NCI-H774 (cell line): ENCODE data around the gene PLCG1.

Source experiments
- DNase-seq: peaks from one replicate; lab custom pipeline; 2025; lab: John Stamatoyannopoulos, UW

PLCG1 gene

DNA sequence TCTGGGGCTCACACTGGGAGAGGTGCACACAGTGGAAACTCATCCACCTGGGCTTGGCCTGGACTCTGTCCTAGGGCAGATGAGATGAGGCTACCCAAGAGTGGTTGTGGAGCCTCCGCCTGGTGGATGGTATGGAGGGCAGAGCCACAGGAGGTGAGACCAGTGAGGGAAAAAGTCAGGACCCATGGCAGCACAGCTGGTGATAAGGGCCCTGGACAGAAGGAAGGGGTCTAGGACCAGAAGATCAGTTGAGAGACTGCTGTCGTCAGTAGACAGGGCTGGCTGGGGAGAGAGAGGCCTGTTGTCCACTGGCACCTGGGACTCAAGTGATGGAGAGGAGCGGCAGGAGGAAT, 29.8 kb downstream of the PLCG1 start:
- no peak for DNase-seq

- DNase-seq, result no peak
Measured at GRCh38 chr20:41167481-41168253, 30.3 kb downstream of the PLCG1 start.

DNA sequence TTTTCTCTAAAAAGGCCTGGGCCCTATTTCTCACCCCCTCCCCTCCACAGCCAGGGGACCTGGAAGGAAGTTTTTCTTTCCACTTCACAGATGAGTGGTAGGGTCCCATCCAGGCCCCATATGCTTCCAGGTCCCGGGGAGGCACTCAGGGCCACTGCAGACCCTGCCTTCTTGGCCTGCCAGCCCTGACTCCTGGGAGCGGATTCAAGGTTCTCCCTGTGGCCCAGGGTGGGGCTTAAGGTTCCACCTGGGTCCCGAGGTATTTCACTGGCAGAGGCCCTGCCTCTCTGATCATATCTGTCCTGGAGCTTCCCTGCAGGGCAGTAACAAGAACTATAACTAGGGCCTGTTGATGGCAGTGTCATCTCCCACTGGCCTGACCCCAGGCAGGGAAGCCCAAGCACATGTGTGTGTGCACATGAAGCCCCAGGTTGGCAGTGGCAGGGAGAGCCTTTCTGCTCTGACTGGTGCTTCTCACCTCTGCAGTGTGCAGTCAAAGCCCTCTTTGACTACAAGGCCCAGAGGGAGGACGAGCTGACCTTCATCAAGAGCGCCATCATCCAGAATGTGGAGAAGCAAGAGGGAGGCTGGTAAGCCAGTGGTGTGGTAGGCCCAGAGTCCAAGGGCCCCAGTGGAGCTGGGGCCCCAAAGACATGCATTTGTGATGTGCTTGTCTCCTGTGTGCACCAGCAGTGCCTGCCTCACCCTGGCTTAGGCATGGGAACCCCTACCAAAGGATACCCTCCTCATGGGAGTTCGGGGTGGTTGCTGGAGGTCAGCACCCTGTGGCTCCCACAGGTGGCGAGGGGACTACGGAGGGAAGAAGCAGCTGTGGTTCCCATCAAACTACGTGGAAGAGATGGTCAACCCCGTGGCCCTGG, 31.2 kb downstream of the PLCG1 start:
- DNase-seq, result no peak

DNA sequence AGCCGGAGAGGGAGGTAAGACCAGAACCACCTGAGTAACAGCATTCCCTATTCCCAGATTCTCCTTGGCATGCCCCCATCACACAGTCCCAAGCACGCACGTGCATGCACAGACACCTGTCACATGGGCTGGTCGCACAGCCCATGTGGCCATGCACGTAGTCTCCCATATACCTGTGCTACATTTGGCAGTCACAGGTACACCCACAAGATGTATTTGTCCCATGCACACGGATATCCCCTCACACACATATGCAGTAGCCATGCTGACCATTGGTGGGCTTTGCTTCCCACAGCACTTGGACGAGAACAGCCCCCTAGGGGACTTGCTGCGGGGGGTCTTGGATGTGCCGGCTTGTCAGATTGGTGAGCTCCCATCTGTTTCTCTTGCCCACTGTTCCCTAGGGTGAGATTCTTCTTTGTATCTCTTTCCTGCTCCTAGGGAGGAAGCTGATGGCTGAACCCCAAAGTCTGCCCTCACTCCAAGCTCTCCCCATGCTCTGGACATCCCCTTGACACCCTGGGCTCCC, 31.9 kb downstream of the PLCG1 start:
- DNase-seq, result no peak

DNA sequence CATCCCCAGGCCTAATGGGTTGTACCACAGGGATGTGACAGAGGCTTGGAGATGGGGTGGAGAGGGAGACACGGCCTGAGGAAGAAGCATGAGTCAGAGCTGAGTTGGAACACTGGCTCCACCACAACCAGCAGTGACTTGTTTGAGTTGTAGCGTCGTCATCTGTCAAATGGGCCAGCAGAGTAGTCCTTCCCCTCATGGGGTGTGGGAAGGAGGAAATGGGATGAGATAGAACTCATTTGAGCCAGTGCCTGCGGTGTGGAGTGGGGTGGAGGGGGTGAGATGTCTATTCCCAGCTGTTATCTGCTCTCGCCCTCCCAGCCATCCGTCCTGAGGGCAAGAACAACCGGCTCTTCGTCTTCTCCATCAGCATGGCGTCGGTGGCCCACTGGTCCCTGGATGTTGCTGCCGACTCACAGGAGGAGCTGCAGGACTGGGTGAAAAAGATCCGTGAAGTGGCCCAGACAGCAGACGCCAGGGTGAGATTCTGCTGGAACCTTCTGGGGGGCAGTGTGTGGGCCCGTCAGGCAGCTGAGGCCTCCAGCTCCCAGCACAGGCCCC, 32.5 kb downstream of the PLCG1 start:
- DNase-seq, result no peak

DNA sequence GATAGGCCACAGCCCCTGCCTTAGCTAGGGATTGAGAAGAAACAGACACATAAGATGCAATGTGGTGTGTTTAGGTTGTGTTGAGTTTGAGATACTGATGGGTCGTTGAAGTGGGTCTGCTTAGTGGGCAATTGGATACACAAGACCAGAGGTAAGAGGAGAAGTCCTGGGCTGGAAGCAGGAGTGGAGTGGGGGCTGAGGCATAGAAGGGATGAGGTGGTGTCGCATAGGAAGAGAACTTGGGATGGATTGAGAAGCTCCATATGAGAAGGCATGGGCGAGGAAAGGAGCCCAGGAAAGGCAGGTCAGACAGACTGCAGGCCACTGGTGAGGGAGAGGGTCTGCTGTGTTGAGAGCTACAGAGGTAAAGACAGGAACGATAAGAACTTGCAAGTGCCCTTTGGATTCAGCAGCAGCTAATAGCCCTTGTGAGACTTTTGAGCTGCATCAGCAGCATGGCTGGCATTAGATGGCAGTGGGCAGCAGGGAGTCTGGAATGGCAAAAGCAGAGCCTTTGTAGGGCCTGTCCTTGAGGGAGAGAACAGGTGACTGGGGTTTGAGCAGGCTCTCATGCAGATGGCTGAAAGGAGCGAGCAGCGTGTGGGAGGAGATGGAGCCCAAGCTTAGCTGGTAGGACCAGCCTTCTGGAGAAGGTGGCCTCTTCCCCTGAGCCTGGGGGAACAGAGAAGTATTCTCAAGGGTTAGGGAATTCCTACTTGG, 33.2 kb downstream of the PLCG1 start:
- no peak for DNase-seq

DNA sequence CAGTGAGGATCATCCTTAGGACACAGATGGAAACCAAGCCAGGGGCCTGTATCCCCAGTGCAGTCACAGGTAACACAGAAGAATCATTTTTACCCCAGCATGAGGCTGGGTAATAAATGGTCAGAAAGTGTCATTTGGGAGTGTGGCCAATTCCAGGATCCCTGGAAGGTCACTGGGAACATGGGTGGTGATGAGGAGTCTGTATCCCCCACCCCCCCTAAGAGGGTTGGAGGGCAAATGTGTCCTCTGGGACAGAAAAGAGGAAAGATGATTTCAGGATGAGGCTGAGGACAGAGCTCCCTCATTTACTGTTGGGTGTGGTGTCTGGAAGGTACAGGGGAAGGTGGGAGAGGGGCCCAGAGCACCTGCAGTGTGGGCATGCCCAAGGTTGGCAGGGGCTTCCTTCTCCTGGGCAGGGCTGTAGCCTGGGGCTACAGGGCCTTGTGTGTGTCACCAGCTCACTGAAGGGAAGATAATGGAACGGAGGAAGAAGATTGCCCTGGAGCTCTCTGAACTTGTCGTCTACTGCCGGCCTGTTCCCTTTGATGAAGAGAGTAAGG, 34.5 kb downstream of the PLCG1 start:
- DNase-seq, result no peak

DNA sequence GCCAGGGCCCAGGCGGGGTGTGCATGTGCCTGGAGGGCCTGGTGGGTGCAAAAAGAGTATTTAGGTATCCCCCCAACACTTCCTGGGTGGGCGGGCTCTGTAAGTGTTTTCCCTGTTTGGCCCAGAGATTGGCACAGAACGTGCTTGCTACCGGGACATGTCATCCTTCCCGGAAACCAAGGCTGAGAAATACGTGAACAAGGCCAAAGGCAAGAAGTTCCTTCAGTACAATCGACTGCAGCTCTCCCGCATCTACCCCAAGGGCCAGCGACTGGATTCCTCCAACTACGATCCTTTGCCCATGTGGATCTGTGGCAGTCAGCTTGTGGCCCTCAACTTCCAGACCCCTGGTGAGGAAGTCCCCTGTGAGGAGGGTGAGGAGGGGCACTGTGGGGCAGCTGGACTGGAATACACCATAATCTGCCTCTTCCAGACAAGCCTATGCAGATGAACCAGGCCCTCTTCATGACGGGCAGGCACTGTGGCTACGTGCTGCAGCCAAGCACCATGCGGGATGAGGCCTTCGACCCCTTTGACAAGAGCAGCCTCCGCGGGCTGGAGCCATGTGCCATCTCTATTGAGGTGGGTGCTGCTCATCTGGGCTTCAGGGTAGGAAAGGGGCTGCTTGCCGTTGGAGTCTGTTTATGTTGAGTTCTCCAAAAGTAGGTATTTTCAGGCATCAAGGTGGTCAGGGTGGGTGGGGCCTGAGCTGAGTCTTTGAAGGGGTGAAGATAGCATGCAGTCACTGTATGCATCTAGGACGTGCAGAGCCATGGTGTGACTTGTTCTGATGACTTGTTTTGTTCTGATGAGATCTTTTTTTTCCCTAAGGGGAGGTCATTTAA, 35.2 kb downstream of the PLCG1 start:
- no peak for DNase-seq

GRCh38 chr20:41173161-41173721, 35.9 kb downstream of the PLCG1 start:
- peak; percentile 15 for DNase-seq

DNA sequence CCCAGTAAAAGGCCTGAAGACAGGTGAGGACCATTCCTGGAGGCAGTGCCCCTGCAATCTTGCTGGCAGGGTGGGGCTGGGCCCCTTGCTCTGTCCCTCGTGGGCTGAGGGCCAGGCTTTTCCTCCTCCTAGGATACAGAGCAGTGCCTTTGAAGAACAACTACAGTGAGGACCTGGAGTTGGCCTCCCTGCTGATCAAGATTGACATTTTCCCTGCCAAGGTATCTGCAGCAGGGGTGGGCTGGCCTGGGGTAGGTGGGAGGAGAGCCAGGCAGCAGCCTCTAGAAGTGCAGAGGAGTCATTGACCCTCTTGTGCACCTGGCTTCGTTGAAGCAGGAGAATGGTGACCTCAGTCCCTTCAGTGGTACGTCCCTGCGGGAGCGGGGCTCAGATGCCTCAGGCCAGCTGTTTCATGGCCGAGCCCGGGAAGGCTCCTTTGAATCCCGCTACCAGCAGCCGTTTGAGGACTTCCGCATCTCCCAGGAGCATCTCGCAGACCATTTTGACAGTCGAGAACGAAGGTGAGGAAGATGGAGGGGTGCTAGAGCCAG, 36.5 kb downstream of the PLCG1 start:
- no peak for DNase-seq

GRCh38 chr20:41174373-41174772, 37.0 kb downstream of the PLCG1 start:
- no peak for DNase-seq

GRCh38 chr20:41174782-41175181, 37.4 kb downstream of the PLCG1 start:
- no peak for DNase-seq

DNA sequence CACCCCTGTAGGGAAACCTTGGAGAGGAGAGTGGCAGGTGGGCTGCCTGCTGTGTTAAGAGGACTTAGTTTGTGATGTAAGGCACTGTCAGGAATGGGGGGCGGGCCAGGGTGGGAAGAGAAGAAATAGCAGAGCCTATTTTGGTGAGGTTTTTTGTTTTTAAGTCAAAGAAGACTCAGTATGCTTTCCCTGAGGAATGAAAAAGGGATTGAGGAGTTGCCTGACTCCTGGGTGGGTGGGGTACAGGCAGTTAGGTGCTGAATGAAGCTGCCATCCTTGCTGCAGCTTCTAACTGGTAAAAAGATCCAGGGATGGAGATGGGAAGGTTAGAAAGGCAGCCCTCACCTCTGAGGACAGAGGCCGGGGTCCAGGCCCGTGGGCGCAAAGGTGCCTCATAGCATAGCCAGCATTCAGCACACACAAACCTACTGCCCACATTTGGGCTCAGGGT, 37.9 kb downstream of the PLCG1 start:
- DNase-seq, result no peak

DNA sequence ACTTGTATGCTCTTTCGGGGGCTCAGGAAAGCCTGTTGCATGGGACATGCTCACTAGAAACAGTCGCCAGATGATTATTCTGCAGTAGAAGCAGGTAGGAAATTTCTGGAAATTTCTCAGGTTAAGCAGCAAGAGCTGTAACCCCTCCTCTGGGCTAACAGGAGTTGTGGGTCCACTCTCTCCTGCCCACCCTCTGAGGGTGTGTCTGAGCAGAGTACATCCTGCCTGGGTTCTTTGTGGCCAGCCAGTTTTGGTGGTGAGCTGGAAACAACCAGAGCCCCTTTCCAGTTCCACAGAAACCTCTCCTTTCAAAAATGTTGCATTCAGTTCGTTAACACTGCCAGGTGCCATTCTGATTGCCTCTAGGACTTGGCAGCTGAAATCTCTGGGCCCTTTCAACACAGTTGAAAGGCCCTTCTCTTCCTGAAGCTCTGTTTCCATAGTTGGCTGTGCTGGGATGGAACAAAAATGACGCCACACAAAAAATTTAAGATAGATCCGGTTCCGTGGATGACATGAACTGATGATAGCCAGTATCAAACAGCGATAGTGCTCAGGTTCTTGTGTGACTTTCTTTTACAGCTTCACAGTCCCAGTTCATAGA, 38.5 kb downstream of the PLCG1 start:
- no peak for DNase-seq

DNA sequence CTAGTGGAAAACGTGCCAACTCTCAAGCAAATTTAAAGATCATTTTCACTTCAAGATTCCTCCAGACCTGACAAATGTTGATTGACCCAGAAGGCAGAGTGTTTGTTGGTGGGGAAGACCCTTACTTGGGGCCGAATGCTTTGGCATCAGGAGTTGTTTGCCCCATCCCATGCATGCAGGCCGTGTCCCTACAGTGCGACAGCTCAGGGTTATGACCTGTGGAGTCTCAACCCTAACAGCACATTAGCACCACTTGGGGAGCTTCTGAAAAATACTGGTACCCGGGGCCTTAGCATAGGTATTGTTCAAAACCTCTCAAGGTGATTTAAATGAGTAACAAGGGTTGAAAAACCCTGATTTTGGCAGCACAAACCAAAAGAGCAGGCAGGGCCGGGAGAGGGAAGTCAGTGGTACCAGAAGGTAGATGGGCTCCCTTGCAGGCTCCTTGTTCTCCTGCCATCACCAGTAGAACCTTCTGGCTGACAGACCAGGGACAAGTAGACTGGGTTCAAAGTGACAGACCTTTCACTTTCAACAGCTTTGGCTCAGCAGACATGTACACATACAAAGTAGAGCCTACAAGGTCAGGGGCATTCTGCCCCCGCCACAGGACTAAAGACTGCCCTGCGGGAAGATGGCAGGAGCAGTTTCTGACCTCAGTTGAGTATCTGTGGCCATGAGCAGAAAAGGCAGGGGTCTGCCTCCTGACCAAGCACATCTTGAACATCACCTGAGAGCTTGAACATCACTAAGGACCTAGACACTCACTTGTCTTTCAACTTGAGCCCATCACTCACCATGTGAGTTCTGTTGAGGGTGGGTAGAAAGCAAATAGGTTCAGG, 39.6 kb downstream of the PLCG1 start:
- no peak for DNase-seq

GRCh38 chr20:41177636-41178035, 40.3 kb downstream of the PLCG1 start:
- no peak for DNase-seq

DNA sequence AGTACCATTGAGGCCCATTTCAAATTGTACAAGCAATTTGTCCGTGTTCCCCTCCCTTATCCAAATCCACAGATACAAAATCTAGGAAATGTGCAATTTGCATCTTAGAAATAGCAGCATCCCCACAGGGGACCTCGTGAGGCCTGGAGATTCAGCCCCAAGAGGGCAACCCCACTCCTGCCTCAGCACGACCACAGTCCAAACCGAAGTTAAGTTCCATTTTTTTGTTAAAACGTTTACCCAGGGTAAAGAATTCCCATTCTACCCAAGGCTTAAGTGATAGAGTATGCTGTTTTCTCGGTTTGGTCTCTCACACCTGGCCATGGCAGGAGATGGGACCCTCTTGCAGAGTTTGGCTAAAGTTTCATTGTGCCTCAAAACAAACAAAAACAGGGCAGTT, 41.2 kb downstream of the PLCG1 start:
- DNase-seq, result no peak

- no peak for DNase-seq
Measured at GRCh38 chr20:41178904-41179432, 41.6 kb downstream of the PLCG1 start.

GRCh38 chr20:41179961-41180360, 42.6 kb downstream of the PLCG1 start:
- DNase-seq, result no peak
